HCT116 (cell line): Measurements from ENCODE around the gene PLEKHA6. TPM values are rescaled to one million over a fixed set of nuclear protein-coding genes. Genes with fewer than 3 reads are reported as not detected.

ENCODE experiments used
- ATAC-seq: fragments of 200-7000 bp; cut with Tn5 transposase; 2 replicates; pipeline ENCODE4 v1.9.1; 2020; ENCODE audit warnings: mild to moderate bottlenecking, moderate library complexity
- BruUV-seq: library from RNA; stranded (reverse); fragments of 400-500 nt; replicated peaks from 2 replicates; lab custom pipeline; 2021; lab: Mats Ljungman, UMichigan
- CTCF ChIA-PET: fragments of 300-600 bp; sonication (Branson Sonifier 250); formaldehyde crosslinking; loops from one replicate; lab custom pipeline; 2021; ENCODE audit warnings: antibody characterized with exemption; lab: Charles Lee
- POLR2A ChIA-PET: fragments of 300-600, 350-600 bp; sonication (Branson Sonifier 250); formaldehyde crosslinking; loops from one replicate; lab custom pipeline; 2021; ENCODE audit warnings: antibody characterized with exemption; lab: Charles Lee
- RAD21 ChIA-PET, 2 experiments: fragments of 300-600 bp; sonication (Branson Sonifier 250); formaldehyde crosslinking; loops; one replicate each; lab custom pipeline; 2023; ENCODE audit warnings: low total read pairs in 2 of 2; ENCODE audit not compliant: uncharacterized antibody in 2 of 2, unreplicated experiment in 2 of 2, low non-redundant PET in 1 of 2; lab: Charles Lee
- DNase-seq: peaks from one replicate; pipeline ENCODE4 v3.0.0-alpha.2; 2010; ENCODE audit warnings: low read depth, low spot score
- H2AFZ ChIP-seq: fragments of 200-600 bp; shearing (Covaris generic), sonication (generic); 2 replicates; pipeline ENCODE4 v1.6.1; 2017; ENCODE audit warnings: low read depth, mixed run types, mixed read lengths, antibody characterized with exemption, low read length; ENCODE audit not compliant: poor library complexity, severe bottlenecking
- H3K27ac ChIP-seq: 2 replicates; pipeline ENCODE4 v1.5.1; 2012; ENCODE audit warnings: low read depth, low read length
- H3K27me3 ChIP-seq: fragments of 200-600 bp; sonication (generic); 2 replicates; pipeline ENCODE4 v1.6.1; 2016; ENCODE audit warnings: mixed run types, low read length, mixed read lengths; ENCODE audit not compliant: insufficient read depth
- H3K36me3 ChIP-seq, 2 experiments: fragments of 200-500 bp in 1 of 2; fragments of 200-600 bp in 1 of 2; sonication (Bioruptor generic) in 1 of 2; sonication (generic) in 1 of 2; 2 replicates each; pipeline versions ENCODE4 v1.5.1 to v1.6.1; 2014 to 2016; ENCODE audit warnings: low read length in 2 of 2, inconsistent platforms in 1 of 2, mixed read lengths in 1 of 2, mixed run types in 1 of 2; ENCODE audit not compliant: insufficient read depth in 2 of 2, control insufficient read depth in 1 of 2
- H3K4me1 ChIP-seq, 2 experiments: fragments of 200-600 bp in 1 of 2; sonication (generic) in 1 of 2; 2 replicates each; pipeline versions ENCODE4 v1.5.1 to v1.6.1; 2012 to 2017; ENCODE audit warnings: low read length in 2 of 2, inconsistent platforms in 1 of 2, mild to moderate bottlenecking in 1 of 2, mixed read lengths in 1 of 2, mixed run types in 1 of 2, moderate library complexity in 1 of 2; ENCODE audit not compliant: insufficient read depth in 2 of 2, control insufficient read depth in 1 of 2
- H3K4me2 ChIP-seq: fragments of 200-600 bp; sonication (generic); 2 replicates; pipeline ENCODE4 v1.6.1; 2017; ENCODE audit warnings: mixed run types, low read length, mixed read lengths
- H3K4me3 ChIP-seq, 2 experiments: fragments of 200-600 bp in 1 of 2; sonication (generic) in 1 of 2; replicated peaks in 1 of 2; 2 replicates each; pipeline ENCODE4 v1.5.1; 2011 to 2016; ENCODE audit warnings: low read length in 2 of 2, control low read depth in 1 of 2, low read depth in 1 of 2, mild to moderate bottlenecking in 1 of 2, mixed read lengths in 1 of 2, mixed run types in 1 of 2
- H3K79me2 ChIP-seq: fragments of 200-600 bp; sonication (generic); 2 replicates; pipeline ENCODE4 v1.6.1; 2017; ENCODE audit warnings: mild to moderate bottlenecking, mixed run types, low read length, moderate library complexity, mixed read lengths; ENCODE audit not compliant: insufficient read depth
- H3K9ac ChIP-seq: fragments of 200-600 bp; sonication (generic); 2 replicates; pipeline ENCODE4 v1.6.1; 2016; ENCODE audit warnings: low read length, mixed read lengths
- H3K9me2 ChIP-seq: fragments of 200-600 bp; sonication (generic), shearing (Covaris generic); 2 replicates; pipeline ENCODE4 v1.6.1; 2017; ENCODE audit warnings: mixed run types, mild to moderate bottlenecking, moderate library complexity; ENCODE audit not compliant: insufficient read depth
- H3K9me3 ChIP-seq, 2 experiments: fragments of 200-500 bp in 1 of 2; fragments of 200-600 bp in 1 of 2; sonication (Bioruptor generic) in 1 of 2; sonication (generic) in 1 of 2; 2 replicates each; pipeline ENCODE4 v1.6.1; 2014 to 2017; ENCODE audit warnings: low read length in 2 of 2, mixed read lengths in 2 of 2, inconsistent platforms in 1 of 2, low read depth in 1 of 2, mild to moderate bottlenecking in 1 of 2, mixed run types in 1 of 2, moderate library complexity in 1 of 2; ENCODE audit not compliant: control insufficient read depth in 1 of 2, insufficient read depth in 1 of 2
- H4K20me1 ChIP-seq: fragments of 200-600 bp; sonication (generic), shearing (Covaris generic); 2 replicates; pipeline ENCODE4 v1.6.1; 2017; ENCODE audit warnings: mixed run types, mild to moderate bottlenecking, moderate library complexity; ENCODE audit not compliant: insufficient read depth
- ATF3 ChIP-seq: IDR thresholded peaks from 2 replicates; pipeline ENCODE4 v1.6.1; 2012
- CBX3 ChIP-seq: IDR thresholded peaks from 2 replicates; pipeline ENCODE4 v1.6.1; 2012; ENCODE audit warnings: low read depth
- CEBPB ChIP-seq: IDR thresholded peaks from 2 replicates; pipeline ENCODE4 v1.6.1; 2012; ENCODE audit warnings: low read depth
- CTCF ChIP-seq, 3 experiments: fragments of 200-600 bp in 1 of 3; sonication (generic) in 1 of 3; IDR thresholded peaks in 2 of 3; conservative IDR thresholded peaks in 1 of 3; 2 replicates each; pipeline ENCODE4 v1.5.1; 2012 to 2017; ENCODE audit warnings: low read depth in 2 of 3, low read length in 2 of 3, antibody characterized with exemption in 1 of 3, borderline replicate concordance in 1 of 3, control low read depth in 1 of 3, mild to moderate bottlenecking in 1 of 3, mixed read lengths in 1 of 3, mixed run types in 1 of 3, moderate library complexity in 1 of 3; ENCODE audit not compliant: insufficient read depth in 1 of 3
- ELF1 ChIP-seq: IDR thresholded peaks from 2 replicates; pipeline ENCODE4 v1.6.1; 2012; ENCODE audit warnings: low read depth, borderline replicate concordance
- EZH2 ChIP-seq: fragments of 200-600 bp; sonication (generic); IDR thresholded peaks from 2 replicates; pipeline ENCODE4 v1.6.1; 2017; ENCODE audit warnings: antibody characterized with exemption, mixed run types
- EZH2phosphoT487 ChIP-seq: fragments of 200-600 bp; IDR thresholded peaks from 2 replicates; pipeline ENCODE4 v1.6.1; 2018; ENCODE audit warnings: antibody characterized with exemption, borderline replicate concordance
- FOSL1 ChIP-seq: IDR thresholded peaks from 2 replicates; pipeline ENCODE4 v1.6.1; 2012; ENCODE audit warnings: low read depth
- MAX ChIP-seq: IDR thresholded peaks from 2 replicates; pipeline ENCODE4 v1.6.1; 2012
- POLR2A ChIP-seq: IDR thresholded peaks from 2 replicates; pipeline ENCODE4 v1.7.0; 2011; ENCODE audit warnings: borderline replicate concordance; ENCODE audit not compliant: insufficient read depth, insufficient read length; ENCODE audit errors: extremely low read depth
- POLR2AphosphoS5 ChIP-seq: IDR thresholded peaks from 2 replicates; pipeline ENCODE4 v1.6.1; 2011; ENCODE audit warnings: mild to moderate bottlenecking, low read depth, low read length, moderate library complexity
- RAD21 ChIP-seq: IDR thresholded peaks from 2 replicates; pipeline ENCODE4 v1.6.1; 2012; ENCODE audit warnings: low read depth, mild to moderate bottlenecking
- REST ChIP-seq: IDR thresholded peaks from 2 replicates; pipeline ENCODE4 v1.6.1; 2012; ENCODE audit warnings: low read depth
- SIN3A ChIP-seq: IDR thresholded peaks from 2 replicates; pipeline ENCODE4 v1.6.1; 2012; ENCODE audit warnings: low read depth
- SP1 ChIP-seq: IDR thresholded peaks from 2 replicates; pipeline ENCODE4 v1.6.1; 2012; ENCODE audit warnings: low read depth
- SRF ChIP-seq: IDR thresholded peaks from 2 replicates; pipeline ENCODE4 v1.6.1; 2012; ENCODE audit warnings: low read depth
- YY1 ChIP-seq: IDR thresholded peaks from 2 replicates; pipeline ENCODE4 v1.6.1; 2011; ENCODE audit warnings: low read length, low read depth, moderate library complexity, mild to moderate bottlenecking; ENCODE audit not compliant: insufficient replicate concordance; ENCODE audit errors: extremely low read depth
- ZNF274 ChIP-seq: fragments of 200-500 bp; sonication (Bioruptor generic); IDR thresholded peaks from 2 replicates; pipeline ENCODE4 v1.6.1; 2014; ENCODE audit warnings: mild to moderate bottlenecking, low read depth, low read length, inconsistent platforms
- intact Hi-C: fragments of 100-400 bp; cut with micrococcal nuclease; formaldehyde crosslinking; loops from 2 replicates; pipeline ENCODE4 v1.10.0; 2022
- total RNA-seq: library from RNA; stranded (reverse); gene quantifications from one replicate; pipeline ENCODE4 v1.2.1, GENCODE V29; 2021; ENCODE audit not compliant: unreplicated experiment

The PLEKHA6 gene
- total RNA-seq, 1 experiment from 2014 or later = 13.1 TPM

GRCh38 chr1:204333427-204333826 lies 26.3 kb downstream of the PLEKHA6 start:
- no TSS peak for BruUV-seq

More at GRCh38 chr1:204333427-204333826, 26.3 kb downstream of the PLEKHA6 start:
- no peak overlapping the region for H3K4me3 ChIP-seq
- ChIA-PET CTCF (no interaction called here), POLR2A (no interaction called here), RAD21 (no interaction called here)
- no peaks in the 10 kb centered on the region for H4K20me1 ChIP-seq
- no peak overlapping the region for H2AFZ ChIP-seq
- TF ChIP-seq SRF (no peak), REST (no peak), FOSL1 (no peak), CBX3 (no peak), ELF1 (no peak), ATF3 (no peak), CTCF (IDR thresholded peaks at IDR 0.05 in 2 of 3, conservative IDR thresholded peaks at IDR 0.05 in 1 of 3; ENCODE audit: borderline replicate concordance in 1 of 3, insufficient read depth in 1 of 3, low read depth in 2 of 3, low read length in 2 of 3) (no peak), SP1 (no peak), MAX (no peak), POLR2A (no peak), YY1 (no peak), EZH2phosphoT487 (no peak), ZNF274 (no peak), EZH2 (no peak), RAD21 (no peak), SIN3A (no peak), CEBPB (no peak), POLR2AphosphoS5 (no peak)
- H3K9me3 ChIP-seq = no peaks in the 10 kb centered on the region
- H3K79me2 ChIP-seq = no peaks in the 10 kb centered on the region; the same call in 1 of the 2 replicates
- no peak for DNase-seq
- intact Hi-C loops = no loop called here
- H3K4me1 ChIP-seq = no peaks in the 10 kb centered on the region
- ATAC-seq = no peak
- no peaks in the 10 kb centered on the region for H3K9me2 ChIP-seq
- H3K27me3 ChIP-seq = no peaks in the 10 kb centered on the region
- H3K4me2 ChIP-seq = no peak overlapping the region
- H3K27ac ChIP-seq = no peak overlapping the region
- no peak overlapping the region for H3K9ac ChIP-seq
- no peaks in the 10 kb centered on the region for H3K36me3 ChIP-seq
